ENCODE data around the gene ISLR. TPM values are rescaled to one million over a fixed set of nuclear protein-coding genes. Genes with fewer than 3 reads are reported as not detected.
A peak's percentile ranks its signal among the peaks of the same experiment; 100 is the strongest.

ISLR gene
- total RNA-seq, 1 donor from 2014 or later: 8.9 TPM

DNA sequence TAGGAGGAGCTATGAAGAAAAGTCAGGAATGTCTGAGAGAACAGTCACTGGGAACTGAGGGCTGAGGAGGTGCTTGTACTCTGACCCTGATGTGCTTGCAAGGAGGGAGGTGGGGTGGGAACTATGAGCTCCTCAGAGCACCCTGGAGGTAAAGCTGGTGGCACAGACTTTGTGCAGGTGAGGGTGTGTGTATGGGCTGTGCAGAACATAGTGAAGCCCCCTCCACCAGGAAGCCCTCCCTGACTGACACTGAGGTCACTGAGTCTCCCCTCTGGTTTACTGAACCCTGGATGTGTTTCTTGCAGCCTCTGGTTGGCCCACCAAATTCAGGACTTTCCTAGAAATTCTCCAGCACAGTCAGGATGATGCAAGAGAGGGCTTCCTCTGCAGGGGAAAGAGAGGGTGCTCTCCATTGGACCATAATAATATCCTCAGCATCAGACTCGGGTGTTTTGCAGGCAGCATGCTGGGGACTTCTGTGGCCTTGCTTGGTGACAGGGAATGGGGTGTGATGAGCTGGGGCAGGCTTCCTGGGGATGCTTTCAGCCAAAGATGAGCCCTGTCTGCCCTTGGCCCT is 1.5 kb upstream of the ISLR start:
- no peak for DNase-seq

DNA sequence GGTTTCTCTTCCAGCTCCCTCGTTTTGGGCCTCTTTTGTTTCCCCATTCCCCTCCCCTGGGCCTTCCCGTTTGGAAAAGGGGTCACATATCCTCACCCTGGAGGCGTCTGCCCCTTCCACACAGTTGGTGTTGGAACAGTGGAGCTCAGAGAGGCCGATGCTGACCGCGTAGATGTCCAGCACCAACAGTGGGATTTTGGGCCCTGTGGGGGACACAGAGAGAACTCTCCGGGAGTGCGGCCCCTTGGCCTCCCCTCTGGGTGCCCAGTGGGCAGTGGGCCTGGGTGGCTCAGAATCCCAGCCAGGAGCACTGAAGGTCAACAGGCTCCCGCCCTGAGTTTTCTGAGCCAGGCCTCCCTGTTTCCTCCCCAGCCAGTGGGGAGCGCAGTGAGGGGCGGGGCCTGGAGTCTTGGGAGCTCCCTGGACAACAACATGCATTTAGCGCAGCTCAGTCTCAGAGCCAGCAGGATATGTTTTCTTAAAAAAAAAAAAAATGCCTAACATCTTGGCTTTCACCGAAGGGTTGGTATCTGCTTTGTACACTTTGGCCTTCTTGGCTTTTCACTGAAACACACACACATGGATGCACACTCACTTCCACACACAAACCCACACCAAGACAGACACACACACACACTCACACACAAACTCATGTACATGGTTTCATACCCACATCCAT is 670 bp upstream of the ISLR start:
- no peak for DNase-seq

DNA sequence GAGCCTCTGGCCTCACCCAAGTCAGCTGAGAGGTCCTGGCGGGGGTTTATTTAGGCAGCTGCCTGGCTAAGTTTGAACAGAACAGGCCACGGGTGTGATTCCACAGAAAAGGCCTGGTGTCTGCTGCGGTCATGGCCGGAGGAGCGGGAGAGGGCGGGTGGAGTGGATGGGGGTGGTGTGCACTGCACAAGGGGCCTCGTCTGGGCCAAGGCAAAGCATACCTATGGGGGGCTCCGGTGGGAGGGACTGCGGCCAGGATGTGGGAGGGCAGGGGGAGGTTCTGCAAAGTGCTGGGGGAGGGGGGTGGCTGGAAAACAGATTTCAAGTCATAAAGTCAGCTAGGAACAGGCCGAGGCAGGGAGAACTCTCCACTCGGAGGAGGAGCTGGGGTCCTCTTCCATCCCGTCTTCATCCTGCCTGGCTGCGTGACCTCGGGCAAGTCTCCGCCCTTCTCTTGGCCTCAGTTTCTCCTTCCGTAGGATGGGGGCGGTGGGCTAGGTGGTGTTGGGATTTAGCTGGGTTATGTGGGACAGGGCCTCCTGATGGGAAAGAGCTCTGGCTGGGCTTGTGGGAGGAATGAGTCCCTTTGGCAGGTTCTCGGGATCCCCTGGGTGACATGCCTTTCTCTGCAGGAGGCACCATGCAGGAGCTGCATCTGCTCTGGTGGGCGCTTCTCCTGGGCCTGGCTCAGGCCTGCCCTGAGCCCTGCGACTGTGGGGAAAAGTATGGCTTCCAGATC is 878 bp downstream of the ISLR start:
- DNase-seq: no peak

DNA sequence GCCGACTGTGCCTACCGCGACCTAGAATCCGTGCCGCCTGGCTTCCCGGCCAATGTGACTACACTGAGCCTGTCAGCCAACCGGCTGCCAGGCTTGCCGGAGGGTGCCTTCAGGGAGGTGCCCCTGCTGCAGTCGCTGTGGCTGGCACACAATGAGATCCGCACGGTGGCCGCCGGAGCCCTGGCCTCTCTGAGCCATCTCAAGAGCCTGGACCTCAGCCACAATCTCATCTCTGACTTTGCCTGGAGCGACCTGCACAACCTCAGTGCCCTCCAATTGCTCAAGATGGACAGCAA is 1.4 kb downstream of the ISLR start:
- no peak for DNase-seq

DNA sequence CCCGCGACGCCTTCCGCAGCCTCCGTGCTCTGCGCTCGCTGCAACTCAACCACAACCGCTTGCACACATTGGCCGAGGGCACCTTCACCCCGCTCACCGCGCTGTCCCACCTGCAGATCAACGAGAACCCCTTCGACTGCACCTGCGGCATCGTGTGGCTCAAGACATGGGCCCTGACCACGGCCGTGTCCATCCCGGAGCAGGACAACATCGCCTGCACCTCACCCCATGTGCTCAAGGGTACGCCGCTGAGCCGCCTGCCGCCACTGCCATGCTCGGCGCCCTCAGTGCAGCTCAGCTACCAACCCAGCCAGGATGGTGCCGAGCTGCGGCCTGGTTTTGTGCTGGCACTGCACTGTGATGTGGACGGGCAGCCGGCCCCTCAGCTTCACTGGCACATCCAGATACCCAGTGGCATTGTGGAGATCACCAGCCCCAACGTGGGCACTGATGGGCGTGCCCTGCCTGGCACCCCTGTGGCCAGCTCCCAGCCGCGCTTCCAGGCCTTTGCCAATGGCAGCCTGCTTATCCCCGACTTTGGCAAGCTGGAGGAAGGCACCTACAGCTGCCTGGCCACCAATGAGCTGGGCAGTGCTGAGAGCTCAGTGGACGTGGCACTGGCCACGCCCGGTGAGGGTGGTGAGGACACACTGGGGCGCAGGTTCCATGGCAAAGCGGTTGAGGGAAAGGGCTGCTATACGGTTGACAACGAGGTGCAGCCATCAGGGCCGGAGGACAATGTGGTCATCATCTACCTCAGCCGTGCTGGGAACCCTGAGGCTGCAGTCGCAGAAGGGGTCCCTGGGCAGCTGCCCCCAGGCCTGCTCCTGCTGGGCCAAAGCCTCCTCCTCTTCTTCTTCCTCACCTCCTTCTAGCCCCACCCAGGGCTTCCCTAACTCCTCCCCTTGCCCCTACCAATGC is 2.0 kb downstream of the ISLR start:
- DNase-seq: no peak

DNA sequence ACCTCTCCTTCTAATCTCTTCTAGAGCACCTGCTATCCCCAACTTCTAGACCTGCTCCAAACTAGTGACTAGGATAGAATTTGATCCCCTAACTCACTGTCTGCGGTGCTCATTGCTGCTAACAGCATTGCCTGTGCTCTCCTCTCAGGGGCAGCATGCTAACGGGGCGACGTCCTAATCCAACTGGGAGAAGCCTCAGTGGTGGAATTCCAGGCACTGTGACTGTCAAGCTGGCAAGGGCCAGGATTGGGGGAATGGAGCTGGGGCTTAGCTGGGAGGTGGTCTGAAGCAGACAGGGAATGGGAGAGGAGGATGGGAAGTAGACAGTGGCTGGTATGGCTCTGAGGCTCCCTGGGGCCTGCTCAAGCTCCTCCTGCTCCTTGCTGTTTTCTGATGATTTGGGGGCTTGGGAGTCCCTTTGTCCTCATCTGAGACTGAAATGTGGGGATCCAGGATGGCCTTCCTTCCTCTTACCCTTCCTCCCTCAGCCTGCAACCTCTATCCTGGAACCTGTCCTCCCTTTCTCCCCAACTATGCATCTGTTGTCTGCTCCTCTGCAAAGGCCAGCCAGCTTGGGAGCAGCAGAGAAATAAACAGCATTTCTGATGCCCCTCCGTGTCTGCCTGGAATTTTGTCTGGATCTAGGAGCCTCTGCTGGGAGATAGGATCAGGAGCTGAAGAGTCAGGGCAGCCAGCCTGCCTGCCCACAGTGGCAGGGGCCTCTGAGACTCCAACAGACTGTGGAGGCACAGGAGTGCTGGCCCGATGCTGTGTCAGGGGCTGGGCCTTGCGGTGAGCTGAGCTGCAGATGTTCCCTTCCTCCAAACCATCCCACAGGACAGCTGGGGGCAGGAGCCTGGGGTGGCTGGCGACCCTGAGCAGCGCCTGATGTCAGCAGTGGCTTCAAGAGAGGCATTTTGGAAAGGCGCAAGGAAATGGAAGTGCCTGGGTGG is 3.0 kb downstream of the ISLR start:
- DNase-seq: no peak

DNA sequence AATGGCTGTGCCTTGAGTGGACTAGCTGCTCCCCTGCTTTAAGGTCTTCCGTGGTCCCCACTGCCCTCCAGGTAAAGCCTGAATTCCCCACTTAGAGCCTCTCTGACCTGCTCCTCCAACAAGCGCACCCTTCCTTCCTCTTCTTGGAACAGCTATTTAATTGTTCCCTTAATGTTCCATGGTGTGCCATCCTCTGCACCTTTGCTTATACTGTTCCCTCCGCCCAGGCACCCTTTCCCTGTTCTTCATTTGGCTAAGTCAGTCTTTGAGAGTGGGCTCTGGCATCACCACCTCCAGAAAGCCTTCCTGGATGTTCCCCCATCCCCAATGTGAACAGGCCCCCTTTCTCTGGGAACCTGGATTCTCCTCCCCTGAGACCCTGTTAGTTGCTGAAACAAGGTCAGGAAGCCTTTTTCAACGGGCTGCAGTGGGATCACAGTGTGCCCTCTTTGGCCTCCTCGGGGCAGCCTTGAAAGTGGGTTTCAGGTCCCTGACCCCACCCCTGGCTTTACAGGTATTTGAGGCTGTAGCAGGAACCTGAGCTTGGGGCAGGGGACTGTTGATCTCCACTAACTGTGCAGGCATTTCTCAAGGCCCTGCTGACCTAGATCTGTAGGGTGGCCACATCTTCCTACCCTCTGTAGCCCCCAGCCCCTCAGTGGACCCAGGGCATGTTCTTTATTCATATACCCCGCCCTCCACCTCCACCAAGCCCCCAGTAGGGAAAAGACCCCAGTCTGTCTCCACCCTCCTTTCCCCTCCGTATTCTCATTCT is 5.0 kb downstream of the ISLR start:
- DNase-seq: no peak

DNA sequence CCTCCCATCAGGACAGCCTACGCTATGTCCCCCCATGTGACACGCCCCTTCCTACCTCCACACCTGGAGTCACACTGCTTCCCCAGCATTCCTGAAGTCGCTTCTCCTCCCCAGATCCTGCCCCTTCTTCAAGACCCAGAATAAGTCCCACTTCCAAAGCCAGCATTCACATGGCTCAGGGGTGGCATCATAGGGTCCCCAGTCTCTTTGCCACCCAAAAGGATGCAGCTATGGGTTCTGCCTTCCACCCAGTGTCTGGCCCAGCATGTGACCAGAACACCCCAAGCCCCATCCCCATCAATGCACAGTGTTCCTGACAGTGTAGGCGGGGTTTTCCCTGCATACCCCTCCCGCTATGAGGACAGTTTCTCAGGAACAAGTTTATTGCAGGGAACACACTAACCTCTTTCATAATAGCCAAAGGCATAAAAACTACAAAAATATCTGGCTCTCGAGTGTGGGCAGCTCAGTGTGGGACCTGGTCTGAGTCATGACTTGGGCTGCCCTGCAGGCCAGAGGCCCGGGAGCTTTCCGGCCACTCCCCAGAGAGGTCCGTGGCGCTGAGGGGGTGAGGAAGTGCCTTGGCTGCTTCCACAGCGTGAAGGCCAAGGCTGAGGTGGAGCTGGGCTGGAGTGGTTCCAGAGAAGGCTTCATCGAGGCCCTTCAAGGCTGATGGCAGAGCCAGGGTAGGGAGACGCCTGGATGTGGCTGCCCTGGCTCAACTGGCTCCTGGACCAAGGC is 5.8 kb downstream of the ISLR start:
- DNase-seq: peak; percentile 38

DNA sequence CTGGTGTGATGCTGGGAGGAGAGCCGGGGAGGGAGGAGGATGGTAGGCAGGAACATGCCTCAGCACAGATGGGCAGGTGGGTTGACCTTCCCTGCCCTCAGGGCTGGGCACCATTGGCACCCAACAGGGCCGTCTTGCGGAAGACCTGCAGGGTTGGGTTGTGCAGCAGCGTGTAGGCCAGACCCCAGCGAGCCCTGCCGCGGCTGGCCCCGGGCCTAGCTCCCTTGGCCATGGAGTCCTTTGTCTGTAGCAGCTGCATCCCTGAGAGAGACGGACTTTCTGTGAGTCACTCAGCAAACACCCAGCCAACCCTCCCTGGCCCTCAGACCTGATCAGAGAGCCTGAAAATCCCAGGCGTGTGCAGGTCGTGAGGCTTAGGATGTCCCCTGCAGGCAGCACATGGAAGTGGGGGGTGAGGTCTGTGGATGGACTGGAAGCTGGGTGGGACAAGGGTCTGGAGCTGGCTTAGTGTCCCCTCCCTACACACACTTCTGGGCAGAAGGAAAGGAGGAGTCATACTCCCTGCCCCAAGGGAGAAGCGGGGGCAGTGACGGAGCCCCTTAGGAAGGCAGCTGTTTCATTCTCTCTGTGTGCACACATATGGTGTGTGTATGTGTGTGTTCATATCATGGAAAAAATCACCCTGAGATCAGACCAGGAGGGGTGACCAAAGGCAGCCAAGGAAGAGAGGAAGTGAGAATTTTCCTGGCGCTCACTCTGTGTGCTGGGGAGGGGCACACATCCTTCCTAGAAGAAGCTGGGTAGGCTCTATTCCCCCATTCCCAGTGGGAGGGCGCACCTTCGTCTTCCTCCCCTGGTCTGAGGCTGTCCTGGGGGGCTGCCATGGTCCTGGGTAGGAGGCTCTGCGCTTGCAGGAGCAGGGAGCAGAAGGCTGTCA is 6.7 kb downstream of the ISLR start:
- no peak for DNase-seq

DNA sequence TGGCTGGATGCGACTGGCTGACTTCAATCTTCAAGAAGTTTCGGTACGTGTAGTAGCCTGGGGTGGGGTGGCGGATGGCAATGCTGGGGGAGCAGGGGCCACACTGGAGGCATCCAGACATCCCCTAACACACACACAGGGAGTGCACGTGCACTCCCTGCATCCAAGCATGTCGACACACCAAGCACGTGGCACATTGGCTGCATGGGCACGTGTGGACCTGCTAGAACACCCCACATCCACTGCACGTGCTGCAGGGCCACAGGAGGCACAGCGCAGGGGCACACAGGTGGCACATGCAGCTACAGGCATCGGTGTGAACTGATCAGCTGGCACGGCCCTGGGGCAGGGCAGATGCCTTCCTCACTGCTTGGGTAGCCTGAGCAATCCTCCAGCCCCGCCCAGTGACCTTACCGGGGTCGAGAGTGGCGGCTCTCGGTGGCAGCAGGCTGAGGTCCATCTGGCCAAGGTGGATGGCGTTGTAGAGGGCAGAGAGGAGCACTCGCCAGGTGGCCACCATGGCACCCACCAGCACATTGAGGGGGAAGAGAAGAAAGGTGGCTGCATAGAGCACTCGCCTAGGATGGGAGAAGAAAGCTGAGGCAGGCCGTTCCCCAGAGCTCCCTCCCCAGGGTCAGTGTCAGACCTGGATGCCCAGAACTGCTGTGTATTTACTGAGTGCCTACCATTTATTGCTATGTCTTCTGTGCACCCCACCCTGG is 7.5 kb downstream of the ISLR start:
- DNase-seq: no peak

DNA sequence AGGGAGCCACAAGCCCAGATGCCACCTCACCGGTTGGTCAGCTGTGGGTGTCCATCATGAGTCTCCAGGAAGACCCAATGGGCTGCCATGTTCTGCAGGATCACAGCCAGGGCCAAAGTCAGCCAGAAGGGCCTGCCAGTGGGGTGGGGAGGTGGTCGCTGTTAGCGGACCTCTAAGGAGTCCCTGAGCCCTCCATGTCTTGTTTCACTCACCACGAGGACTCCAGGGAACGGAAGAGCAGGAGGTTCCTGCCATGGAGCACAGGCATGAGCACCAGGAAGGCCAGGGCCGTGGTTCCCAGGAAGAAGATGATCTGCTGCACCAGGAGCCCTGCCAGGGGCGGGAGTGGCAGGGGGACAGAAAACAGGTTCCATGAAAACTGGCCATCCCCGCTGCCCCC is 8.6 kb downstream of the ISLR start:
- no peak for DNase-seq

DNA sequence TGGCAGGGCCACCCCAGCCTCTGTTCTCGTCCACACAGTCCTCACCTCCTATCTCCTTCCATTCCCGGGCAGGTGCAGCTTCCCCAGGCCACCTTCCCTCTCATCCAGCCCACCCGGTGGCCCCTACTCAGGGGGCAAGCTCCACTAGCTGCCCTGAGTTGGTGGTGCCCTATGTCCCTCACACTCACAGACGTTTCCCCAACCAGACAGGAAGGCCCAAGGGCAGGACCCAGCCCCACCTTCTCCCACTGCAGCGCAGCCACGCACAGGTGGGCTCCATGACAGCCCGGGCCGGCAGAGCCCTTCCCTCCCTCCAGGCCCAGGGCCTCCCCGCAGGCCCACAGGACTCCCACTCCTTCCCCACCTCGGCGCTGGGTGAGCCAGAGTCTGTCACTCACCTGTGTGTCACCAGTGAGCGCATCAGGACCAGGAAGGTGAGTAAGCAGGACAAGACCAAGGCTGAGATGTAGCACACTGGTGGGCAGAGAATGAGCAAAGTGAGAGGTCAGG is 11.1 kb downstream of the ISLR start:
- DNase-seq: no peak

DNA sequence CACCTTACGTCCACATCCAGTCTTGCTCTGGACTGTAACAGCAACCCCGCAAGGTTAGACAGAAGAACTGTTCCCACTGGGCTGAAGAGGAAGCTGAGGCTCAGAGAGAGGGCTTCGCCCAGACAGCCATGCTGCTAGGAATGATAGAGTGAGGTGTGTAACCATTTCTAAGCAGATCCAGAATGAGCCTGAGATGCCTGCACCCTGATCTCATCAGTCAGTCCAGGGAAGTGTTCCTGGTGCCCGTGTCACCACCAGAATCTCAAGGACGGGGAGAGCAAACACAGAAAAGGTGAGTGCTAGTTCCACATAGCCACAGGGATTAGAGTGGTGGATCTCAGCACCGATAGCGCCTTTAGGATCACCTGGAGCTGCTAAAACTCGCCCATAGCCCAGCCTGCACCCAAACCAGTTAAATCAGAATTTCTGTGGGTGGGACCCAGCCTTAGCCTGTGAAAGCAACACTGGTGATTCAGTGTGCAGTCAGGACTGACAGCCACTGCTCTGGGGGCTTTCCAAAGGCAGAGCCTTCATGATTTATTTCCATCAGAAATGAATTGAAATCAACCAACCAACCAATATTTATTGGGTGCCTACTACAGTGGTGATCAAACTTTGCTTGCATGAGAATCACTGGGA is 12.3 kb downstream of the ISLR start:
- no peak for DNase-seq

DNA sequence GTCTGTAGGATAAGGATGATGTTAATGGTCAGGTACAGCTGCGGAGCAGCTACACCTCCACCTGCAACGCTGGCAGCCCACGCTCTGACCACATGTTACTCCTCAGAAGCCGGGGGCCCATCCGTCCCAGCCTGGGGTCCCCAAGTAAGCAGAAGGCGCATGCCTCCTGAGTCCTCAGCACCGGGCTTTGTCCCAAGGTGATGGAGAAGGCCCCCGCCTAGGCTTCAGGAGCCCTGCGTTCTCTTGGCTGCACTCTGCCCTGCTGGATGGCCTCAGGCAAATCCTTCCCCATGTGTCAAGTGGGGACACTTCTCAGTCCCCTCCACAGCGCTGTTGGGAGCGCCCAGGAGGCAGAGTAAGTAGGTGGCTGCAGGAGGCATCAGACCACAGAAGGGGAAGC is 14.7 kb downstream of the ISLR start:
- DNase-seq: no peak

DNA sequence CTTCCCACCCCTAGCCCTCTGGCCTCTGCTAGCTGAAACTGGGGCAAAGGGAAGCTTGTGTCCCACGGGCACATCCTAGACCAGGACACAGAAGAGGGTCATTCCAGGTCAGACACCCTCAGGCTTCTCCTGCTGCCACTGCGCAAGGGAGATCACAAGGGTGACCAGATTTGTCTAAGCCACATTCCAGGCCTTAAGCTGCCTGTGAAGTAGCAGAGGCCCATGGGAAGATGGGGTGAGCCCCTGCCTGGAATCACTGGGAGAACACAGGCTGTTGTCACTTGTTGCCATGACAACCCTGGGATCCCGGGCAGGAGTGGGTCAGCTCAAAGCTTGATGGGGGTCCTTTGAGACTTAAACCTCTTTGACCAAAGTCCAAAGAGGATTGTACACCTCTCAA is 18.3 kb downstream of the ISLR start:
- DNase-seq: no peak

DNA sequence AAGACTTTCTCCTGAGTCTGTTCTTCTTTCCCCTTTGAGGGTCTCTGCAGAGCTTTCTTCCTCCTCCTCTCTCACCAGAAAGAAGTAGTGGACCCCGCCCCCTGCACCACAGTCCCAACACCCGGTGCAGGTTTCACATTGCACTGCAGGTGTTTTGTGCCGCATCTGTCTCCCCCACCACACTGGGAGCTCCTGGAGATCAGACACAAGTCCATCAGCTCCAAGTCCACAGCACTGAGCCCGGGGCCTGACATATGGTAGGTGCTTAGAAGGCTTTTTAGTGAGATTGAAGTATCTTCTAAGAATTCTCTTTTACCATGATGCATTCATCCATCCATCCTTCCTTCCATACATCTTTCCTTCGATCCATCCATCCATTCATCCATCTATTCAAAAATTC is 19.2 kb downstream of the ISLR start:
- DNase-seq: no peak

DNA sequence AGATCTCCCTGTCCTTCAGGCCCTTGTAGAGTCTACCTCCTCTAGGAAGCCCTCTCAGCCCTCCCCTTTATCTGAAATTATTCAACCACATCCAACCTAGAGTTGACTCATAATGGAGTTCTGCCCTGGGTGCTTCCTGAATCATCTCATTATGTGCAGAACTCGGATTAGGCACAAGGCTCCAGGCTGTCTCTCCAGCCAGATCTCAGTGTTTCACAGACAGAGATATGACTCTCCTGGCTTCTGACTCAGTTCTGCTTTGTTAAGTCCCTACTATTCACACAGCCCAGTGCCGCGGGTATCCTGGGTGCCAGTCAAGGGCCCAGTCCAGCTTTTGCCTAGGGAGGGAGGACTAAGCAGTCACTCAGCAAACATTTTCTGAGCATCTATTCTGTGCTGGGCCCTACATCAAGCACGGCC is 19.8 kb downstream of the ISLR start:
- DNase-seq: no peak

DNA sequence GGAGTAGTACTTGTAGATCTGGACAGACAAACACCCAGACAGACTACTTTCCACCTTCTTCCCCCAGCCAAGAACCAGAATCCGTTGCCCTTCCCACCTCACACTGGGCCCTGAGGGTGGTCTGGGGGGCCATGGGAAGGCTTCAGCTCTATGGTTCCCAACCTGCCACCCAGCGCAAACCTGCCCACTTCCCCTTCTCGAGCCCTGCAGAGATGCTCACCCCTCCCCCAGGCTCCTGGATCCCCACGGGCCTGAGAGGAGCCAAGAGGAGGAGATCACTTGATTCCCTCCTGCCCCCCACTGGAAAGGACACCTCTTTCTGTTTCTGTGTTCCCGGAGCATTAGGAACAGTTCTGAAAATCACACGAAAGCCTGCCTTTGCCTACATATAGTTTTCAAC is 20.4 kb downstream of the ISLR start:
- DNase-seq: no peak

All from occipital lobe (tissue), 2 donors.